CD4-positive, alpha-beta T cell treated with Interleukin-10 for 1 hour (primary cell): ENCODE measurements around the gene RYR2.
"Not testable (repeated sequence)": the region's sequence is repeated elsewhere in the genome, so short reads cannot be mapped to it uniquely, and the experiment has no call there.

Source experiments
- DNase-seq: peaks from one replicate; pipeline ENCODE4 v3.0.0-alpha.2; 2020

Gene RYR2

DNA sequence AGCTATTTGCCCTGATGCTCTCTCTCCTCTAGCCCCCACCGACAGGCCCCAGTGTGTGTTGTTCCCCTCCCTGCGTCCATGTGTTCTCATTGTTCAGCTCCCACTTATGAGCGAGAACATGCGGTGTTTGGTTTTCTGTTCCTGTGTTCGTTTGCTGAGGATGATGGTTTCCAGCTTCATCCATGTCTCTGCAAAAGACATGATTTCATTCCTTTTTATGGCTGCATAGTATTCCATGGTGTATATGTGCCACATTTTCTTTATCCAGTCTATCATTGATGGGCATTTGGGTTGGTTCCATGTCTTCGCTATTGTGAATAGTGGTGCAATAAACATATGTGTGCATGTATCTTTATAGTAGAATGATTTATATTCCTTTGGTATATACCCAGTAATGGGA lies 110.0 kb downstream of the RYR2 start:
- not testable (repeated sequence) for DNase-seq

DNA sequence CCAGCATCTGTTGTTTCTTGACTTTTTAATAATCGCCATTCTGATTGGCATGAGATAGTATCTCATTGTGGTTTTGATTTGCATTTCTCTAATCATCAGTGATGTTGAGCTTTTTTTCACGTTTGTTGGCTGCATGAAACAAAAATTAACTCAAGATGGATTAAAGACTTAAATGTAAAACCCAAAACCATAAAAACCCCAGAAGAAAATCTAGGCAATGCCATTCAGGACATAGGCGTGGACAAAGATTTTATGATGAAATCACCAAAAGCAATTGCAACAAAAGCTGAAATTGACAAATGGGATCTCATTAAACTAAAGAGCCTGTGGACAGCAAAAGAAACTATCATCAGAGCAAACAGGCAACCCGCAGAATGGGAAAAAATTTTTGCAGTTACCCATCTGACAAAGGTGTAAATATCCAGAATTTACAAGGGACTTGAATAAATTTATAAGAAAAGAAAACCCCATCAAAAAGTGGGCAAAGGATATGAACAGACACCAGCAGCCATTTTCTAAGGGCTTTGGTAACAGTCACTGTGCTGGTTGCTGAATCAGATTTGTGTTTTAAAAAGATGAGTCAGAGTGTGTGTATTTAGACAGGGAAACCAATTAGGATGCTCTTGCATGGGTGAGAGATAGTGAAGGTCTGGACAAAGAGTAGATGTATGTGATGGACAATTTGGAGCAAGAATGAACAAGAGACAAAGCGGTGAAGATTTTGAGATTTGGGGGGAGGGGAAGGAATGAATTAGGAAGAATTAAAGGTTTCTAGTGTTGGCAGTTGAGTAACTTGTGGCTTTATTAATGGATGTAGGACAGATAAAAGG lies 110.7 kb downstream of the RYR2 start:
- no peak for DNase-seq

DNA sequence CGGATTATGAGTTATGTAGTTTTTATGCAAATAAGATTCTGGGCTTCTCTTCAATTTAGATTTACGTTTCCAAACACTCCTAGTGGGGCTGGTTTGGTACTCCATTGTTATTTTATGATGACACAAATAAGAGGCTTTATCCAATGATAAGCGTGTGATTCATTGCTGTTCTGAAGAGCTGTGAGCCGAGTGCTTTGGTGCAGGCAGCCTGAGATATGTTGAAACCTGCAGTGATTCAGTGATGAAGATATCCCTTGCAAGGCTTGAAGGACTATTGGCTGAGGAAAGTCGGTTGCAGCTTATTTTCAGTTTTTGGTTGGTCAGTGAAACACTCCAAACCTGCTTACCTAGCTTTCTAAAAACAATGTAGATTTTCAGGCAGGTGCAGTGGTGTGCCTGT lies 112.2 kb downstream of the RYR2 start:
- no peak for DNase-seq

GRCh38 chr1:237164406-237165352 lies 122.7 kb downstream of the RYR2 start:
- no peak for DNase-seq

- DNase-seq: no peak
Observed at GRCh38 chr1:237166086-237166485, 124.1 kb downstream of the RYR2 start.

- no peak for DNase-seq
Observed at GRCh38 chr1:237166593-237167101, 124.7 kb downstream of the RYR2 start.

- DNase-seq: no peak
Observed at GRCh38 chr1:237170149-237170548, 128.2 kb downstream of the RYR2 start.

DNA sequence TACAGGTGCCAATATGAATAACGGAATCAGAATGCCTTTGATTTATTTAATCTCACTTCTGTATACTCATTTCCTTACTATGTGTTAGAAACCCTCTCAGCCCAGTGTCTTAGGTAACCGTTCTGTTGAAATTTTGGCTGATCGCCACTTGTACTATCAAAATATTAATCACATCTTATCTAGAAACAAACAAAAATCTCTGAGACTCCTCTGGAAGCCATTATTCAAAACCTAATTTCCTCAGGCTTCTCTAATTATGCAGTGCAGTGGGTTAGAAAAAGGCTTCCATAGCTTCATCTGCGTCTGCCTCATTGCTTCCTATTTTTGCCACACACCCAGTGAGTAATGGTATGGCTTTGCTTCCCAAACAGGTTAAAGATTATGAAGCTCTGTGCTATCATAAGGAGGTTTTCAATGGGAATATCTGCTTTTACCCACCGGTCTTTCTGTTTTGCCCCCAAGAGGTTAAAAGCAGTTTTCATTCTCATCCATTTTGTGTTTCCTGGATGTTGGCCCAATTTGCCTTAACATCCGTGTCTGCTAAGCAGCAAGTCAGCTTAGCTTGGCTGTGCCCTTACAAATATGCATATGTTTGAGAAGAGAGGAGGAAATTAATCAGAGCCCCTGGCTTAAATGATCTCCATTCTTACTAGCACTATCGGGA lies 129.6 kb downstream of the RYR2 start:
- no peak for DNase-seq

DNA sequence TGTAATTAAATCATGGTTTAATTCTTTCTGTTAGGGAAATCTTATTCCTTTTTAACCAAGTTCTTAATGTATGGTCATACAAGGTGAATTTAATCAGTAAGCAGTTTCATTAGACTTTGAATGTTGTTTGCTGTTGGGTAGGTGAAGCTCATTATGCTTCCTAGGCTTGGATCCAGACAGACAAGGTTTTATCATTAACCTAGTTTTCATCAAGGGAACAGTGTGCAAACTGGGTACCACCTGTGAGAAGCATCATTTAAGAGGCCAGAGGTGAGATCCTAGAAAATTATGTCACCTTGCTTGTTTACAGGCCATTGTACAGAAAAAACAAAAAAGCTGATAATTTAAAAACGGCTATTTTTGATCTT lies 130.1 kb downstream of the RYR2 start:
- DNase-seq: no peak

- DNase-seq: no peak
Observed at GRCh38 chr1:237179503-237179902, 137.5 kb downstream of the RYR2 start.

- no peak for DNase-seq
Observed at GRCh38 chr1:237180256-237180655, 138.3 kb downstream of the RYR2 start.

DNA sequence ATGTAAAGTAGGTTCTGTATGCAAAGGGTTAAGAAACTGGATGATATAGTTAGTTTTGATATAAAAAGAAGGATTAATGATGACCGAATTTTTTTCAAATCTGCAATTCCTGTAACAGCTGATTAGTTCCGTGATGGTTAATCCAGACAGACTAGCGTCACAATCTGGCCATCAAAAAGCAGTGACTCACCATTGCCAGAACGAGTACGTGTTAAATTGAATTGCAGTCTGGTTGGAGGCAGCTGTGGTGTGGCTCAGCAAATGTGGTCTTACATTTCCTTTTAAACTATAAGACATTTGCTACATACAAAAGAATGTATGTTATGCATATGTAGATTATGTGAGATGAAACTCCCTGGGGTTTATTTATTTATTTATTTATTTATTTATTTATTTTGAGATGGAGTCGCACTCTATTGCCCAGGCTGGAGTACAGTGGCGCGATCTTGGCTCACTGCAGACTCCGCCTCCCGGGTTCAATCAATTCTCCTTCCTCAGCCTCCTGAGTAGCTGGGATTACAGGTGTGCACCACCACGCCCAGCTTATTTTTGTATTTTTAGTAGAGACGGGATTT lies 139.8 kb downstream of the RYR2 start:
- DNase-seq: no peak

GRCh38 chr1:237183963-237184540 lies 142.1 kb downstream of the RYR2 start:
- no peak for DNase-seq

DNA sequence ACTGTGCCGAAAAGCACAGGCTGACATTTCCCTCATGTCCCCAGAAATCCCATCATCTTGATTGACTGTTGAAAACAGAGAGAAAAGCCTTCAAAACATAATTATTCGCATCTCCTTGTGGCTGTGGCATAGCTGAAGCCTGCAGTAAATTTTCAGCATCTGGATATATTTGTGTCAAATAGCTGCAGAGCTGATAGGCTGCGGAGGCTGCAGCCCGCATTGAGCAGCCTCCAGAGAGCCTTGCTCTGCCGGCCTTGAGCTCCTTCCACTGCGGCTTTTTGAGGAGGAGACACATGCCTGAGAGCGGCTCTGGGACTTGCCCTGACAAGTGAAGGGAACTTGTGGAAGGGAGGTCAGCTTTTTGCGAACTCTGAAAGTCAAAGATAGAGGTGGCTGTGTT lies 144.7 kb downstream of the RYR2 start:
- DNase-seq: no peak

DNA sequence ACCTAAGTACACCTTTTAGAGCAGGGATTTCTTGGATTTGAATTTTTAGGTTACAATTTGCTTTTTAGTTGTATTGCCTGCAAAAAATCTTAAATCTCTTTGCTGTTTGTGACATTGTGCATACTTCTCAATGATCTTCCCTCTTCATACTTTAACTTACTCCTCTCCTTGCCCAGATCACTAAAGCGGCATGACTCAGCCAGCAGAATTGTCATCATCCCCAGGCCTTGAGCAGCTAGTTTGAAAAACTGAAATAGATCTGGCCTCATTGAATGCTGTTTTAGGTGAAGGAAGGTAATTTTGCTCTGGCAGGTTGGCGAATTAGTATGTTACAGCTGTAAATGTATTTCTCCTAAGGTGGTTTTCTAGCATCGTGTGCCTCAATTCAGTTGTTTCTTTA lies 145.9 kb downstream of the RYR2 start:
- DNase-seq: no peak

DNA sequence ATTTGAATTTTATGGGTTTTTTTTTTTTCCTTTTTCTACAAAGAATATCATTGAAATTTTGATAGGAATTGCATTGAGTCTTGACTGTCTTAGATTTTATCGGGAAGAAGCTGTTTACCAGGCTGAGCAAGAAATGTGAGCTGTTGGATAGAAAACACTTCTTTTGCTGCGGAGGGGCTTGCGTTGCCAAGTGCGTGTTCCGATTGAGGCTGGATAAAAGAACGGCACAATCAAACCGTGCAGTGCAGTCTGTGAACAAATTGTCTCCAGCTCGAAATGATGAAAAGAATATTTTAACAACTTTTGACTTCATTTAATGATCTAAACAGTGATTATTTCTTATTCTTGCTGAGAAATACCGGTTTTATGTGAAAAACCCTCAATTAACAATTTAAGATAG lies 149.4 kb downstream of the RYR2 start:
- DNase-seq: no peak

DNA sequence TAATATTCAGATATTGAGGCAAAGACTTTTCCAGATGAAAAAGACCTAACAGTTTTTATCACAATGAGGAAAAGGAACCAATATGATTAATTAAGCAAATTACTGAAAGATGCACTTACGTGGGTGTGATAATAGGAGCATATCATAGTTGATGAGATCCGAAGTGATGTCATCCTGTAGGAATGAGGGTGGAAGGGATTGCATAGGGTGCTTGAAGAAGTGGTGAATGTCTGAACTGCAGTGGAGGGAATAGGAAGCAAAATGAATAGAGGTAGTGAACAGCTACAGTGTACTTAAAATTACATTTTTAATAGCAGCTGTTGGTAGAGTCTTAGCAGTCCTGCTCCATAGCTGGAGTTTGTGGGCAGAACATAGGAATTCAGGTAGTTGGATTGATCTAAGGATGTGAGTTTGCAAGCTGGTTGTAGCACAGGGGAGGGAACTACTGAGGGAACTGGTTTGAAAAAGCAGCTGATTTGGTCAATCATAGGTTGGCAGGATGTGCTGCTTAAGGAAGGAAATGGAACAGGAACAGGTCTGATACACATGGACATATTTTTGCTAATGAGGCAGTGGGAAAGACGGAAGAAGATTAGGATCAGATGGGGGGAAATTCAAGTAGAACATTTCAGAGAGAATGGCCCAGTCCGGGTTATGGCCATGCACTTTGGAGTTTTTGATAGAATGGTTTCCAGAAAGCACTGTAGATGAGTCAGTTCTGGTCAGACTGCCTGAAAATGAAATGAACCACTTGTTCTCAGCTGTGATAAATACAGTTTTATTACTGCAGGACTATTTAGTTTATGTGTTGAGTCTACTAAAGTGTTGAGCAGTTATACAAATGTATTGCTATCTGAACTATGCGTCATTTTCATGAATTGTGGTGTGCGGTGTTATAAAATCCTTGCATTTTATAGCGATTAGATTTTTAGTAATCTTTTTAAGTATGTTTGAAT lies 155.8 kb downstream of the RYR2 start:
- DNase-seq: no peak

DNA sequence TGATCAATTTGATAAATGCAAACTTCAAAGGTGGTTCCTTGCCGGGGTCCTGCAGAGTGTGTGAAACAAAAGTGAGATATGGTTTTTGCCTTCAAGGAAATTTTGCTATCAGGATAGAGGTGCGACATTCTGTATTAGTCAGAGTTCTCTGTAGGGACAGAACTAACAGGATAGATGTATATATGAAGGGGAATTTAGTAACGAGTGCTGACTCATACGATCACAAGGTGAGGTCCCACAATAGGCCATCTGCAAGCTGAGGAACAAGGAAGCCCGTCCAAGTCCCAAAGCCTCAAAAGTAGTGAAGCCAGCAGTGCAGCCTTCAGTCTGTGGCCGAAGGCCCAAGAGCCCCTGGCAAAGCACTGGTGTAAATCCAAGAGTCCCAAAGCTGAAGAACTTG lies 157.0 kb downstream of the RYR2 start:
- DNase-seq: no peak

- DNase-seq: no peak
Observed at GRCh38 chr1:237201155-237201554, 159.2 kb downstream of the RYR2 start.

- DNase-seq: no peak
Observed at GRCh38 chr1:237204841-237205240, 162.9 kb downstream of the RYR2 start.

DNA sequence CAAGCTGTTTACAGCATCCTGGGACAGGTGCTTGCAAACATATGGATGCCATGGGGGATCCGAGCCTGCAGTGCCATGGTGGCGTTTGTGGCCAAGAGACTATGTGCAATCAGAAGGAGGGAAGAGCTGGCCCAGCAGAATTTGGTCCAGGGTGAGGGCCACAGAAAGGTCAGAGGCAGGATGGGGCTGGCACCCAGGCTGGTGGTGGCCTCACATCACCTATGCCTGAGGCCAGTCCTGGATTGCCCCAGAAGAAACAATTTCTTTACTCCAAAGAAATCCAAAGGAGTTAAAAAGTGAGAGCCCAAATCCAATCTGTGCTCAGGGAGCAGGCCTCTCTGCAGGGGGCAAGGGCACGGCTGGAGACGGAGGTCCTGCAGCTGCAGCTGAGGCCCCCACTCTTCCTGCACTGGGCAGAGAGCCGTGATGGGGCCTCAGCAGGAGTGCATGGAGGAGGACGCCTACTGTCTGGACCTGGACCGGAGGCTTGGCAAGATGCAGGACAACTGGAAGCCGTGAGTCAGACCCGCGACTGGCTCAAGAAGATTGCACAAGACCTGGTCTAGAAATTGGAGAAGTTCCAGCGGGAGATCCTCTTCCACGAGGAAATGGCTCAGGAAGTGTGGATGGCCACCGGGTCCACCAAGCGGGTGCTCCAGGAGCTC lies 163.5 kb downstream of the RYR2 start:
- no peak for DNase-seq
